HT1080 (cell line): ENCODE results near the gene GPR35. TPM values are rescaled to one million over a fixed set of nuclear protein-coding genes. Genes with fewer than 3 reads are reported as not detected.
"Not testable (repeated sequence)": the region's sequence is repeated elsewhere in the genome, so short reads cannot be mapped to it uniquely, and the experiment has no call there.

ENCODE experiments used
- DNase-seq: peaks from one replicate; pipeline ENCODE4 v3.0.0-alpha.2; 2015; ENCODE audit warnings: low read depth
- total RNA-seq: library from RNA; depleted of rRNA; stranded (reverse); fragments of >200 nt; shearing (Covaris generic); gene quantifications from 2 replicates; pipeline ENCODE4 v1.2.3, GENCODE V29; 2014

GPR35 gene
- total RNA-seq, 1 experiment from 2014 or later, result 0.05 TPM

DNA sequence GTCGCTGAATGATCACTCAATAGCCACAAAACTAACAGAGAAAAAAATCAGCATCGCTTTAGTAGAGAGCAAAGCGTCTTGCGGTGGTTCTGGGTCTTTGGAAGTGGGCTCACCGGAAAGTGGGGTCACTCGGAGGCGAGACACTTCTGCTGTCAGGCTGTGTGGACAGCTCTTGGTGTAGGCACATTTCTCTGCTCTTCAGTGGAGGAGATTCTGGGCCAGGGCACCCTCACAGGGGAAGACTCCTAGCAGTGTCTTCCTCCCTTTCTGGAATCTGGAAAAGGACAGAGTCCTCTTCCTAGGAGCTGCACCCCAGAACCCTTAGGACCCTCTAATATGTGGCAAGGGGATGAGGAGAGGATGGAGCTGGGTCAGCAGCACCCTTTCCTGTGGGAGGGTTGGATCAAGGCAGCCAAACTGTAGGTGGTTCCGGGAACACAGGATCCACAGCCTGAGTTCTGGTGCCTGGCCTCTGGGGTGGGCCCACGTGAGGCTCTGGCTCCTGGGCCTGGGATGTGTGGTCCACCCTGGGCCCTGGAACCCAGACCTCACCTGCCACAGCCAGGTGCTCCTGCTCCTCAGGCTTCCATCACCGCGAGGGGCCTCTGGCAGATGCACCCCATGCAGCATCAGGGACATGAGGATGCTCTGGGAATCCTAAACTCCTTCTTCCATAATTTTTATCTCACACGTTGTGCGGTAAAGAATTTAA, 25.1 kb downstream of the GPR35 start:
- no peak for DNase-seq

DNA sequence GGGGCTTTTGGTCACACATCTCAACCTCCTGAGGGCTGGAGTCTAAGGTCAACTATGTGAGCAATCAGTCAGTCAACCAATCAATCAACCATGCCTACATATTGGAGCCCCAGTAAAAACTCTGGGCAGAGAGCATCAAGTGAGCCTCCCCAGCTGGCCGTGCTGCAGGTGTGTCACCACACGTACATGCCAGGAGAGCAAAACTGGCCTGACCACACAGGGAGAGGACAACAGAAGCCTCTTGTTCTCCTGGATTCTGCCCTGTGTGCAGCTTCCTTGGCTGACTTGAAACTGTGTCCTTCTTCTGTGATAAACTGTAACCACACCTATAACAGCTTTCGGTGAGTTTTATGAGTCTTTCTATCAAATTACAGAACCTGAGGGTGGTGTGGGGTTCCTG, 25.9 kb downstream of the GPR35 start:
- DNase-seq, result no peak

- DNase-seq, result peak; percentile 64
Observed at GRCh38 chr2:240655931-240656886, 30.9 kb downstream of the GPR35 start.

DNA sequence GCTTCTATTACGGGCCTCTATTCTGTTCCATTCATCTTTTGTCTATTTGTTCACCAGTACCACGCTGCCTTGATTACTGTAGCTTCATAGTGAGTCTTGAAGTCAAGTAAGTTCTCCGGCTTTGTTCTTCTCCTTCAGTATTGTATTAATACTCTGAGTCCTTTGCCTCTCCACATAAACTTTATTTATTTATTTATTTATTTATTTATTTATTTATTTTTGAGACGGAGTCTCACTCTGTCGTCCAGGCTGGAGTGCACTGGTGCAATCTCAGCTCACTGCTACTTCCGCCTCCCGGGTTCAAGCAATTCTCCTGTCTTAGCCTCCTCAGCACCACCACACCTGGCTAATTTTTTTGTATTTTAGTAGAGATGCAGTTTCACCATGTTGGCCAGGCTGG, 34.6 kb downstream of the GPR35 start:
- not testable (repeated sequence) for DNase-seq

DNA sequence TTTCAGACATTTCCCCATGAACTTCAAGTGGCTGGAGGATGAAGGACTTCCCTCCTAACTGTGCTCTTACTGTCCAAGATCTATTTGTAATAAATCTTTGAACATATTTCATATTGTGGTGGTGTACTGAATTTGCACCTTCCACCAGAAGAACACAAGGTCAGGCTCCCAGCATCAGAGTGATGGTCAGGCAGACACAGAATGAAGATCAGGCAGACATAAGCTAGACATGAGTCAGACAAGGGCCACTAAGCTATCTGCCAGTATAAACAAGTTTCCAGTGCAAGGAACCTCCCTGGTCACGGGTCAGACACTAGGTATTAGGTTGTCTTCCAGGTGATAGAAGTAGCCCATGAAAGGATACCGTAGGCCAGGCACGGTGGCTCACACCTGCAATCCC, 37.4 kb downstream of the GPR35 start:
- DNase-seq, result no peak

GRCh38 chr2:240663546-240664190, 38.4 kb downstream of the GPR35 start:
- DNase-seq, result no peak

- DNase-seq, result no peak
Observed at GRCh38 chr2:240664622-240665021, 39.3 kb downstream of the GPR35 start.

GRCh38 chr2:240670402-240670801, 45.1 kb downstream of the GPR35 start:
- DNase-seq, result no peak

- DNase-seq, result no peak
Observed at GRCh38 chr2:240670950-240671349, 45.7 kb downstream of the GPR35 start.

DNA sequence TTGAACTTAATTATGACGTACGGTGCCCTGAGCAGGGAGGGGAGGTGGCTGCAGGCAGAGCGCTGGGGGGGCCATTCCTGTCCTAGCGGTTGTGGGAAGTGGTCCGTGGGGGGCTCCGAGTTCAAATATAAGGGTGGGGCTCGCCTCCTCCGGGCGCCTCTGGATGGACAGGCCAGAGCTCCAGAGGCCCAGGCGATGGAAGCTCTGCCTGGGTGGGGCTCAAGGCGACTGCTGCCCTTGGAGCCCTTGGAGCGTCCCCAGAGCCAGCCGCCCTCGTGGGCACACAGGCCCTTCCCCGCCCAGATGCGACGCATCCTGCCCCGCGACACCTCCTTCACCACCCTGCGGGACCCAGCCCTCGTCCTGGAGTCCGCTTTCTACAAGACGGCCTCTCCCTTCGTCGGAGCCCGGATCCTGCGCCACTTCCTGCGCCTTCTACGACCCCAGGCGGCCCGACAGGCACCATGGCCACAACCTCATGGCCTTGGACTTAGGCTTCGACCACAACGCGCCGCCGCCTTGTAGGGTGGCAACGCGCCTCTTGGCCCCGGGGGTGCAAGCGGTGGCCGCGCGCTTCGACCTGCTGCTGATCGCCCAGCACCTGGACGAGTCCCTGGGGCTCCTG, 46.9 kb downstream of the GPR35 start:
- no peak for DNase-seq

DNA sequence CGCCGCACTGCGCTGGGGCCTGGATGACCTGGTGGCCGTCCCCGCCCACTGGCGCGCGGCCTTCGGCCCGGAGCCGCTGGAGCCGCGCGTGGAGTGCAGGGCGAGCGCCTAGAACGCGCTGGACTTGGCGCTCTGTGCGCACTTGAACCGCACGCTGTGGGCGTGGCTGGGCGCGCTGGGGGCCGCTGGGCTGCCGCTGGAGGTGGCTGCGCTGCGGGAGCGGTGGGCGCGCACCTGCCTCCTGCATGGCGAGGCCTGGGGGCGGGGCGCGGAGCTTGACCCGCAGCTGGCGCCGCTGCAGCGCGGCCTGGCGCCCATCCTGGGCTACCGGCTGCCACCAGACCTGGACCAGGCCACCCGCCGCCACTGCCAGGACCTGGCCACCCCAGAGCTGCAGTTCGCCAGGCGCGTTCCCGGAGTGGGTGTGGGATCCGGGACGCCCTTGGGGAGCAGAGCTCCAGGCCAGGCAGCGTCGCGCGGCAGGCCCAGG, 47.5 kb downstream of the GPR35 start:
- DNase-seq, result no peak

DNA sequence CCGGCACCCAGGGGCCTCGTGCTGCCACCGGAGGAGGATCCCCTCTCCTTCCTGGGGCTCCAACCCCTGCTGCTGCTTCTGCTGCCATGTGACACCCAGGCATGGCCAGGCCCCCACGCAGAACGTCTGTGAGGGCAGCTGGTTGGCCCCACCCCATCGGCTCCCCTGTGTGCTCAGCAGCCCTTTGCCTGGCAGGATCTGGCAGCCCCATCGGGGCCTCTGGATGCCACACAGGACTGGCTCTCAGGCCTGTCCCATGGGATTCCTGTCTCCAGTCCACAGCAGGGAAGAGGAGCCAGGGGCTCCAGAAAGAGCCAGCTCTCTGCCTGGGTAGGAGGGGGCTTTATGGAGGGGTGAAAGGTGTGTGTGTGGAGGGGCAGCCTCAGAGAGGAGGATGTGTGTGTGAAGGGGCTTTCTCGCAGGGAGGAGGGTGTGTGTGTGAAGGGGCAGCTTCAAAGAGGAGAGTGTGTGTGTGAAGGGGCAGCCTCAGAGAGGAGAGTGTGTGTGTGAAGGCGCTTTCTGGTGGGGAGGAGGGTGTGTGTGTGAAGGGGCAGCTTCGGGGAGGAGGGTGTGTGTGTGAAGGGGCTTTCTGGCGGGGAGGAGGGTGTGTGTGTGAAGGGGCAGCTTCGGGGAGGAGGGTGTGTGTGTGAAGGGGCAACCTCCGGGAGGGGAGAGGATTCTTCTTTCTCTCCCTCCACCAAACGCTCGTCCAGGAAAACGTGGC, 49.3 kb downstream of the GPR35 start:
- DNase-seq, result not testable (repeated sequence)

- not testable (repeated sequence) for DNase-seq
Observed at GRCh38 chr2:240675345-240675744, 50.1 kb downstream of the GPR35 start.

DNA sequence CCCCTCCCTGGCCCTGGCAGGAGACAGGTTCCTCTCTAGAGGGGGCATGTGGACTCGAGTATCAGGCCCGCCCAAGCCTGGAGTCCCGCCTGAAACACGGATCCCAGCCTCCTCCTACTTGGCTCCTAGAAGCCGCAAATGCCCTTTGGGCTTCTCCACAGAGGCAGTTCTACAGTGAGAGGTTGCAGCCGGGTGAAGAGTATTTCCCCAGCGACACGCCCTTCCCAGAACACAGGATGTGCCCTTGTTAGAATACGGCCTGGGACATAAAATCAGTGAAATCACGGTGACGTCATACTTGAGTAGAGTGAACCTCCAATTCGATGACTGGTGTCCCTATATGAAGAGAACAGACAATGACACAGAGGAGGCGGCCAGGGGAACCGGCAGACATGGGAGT, 52.8 kb downstream of the GPR35 start:
- not testable (repeated sequence) for DNase-seq

- DNase-seq, result not testable (repeated sequence)
Observed at GRCh38 chr2:240678909-240679308, 53.6 kb downstream of the GPR35 start.

- not testable (repeated sequence) for DNase-seq
Observed at GRCh38 chr2:240680185-240680584, 54.9 kb downstream of the GPR35 start.
